Esophagus squamous epithelium (tissue), 4 donors: Measurements from ENCODE around the gene KRT31.
A peak's percentile ranks its signal among the peaks of the same experiment; 100 is the strongest.

ENCODE experiments used
- POLR2A ChIP-seq, 4 donors: fragments of 450-650 bp; IDR thresholded peaks; one replicate each; pipeline ENCODE4 v1.6.1; 2017; ENCODE audit warnings: antibody characterized with exemption in 4 of 4, mild to moderate bottlenecking in 4 of 4, moderate library complexity in 3 of 4
- TF ChIP-seq, protein P1 (sequence below), 6 experiments: fragments of 450-650 bp in 4 of 6; fragments of 200-600 bp in 2 of 6; sonication (generic) in 2 of 6; IDR thresholded peaks; one replicate each; pipeline ENCODE4 v1.5.1; 2016 to 2019; ENCODE audit warnings: antibody characterized with exemption in 6 of 6, mild to moderate bottlenecking in 4 of 6, moderate library complexity in 4 of 6

DNA sequence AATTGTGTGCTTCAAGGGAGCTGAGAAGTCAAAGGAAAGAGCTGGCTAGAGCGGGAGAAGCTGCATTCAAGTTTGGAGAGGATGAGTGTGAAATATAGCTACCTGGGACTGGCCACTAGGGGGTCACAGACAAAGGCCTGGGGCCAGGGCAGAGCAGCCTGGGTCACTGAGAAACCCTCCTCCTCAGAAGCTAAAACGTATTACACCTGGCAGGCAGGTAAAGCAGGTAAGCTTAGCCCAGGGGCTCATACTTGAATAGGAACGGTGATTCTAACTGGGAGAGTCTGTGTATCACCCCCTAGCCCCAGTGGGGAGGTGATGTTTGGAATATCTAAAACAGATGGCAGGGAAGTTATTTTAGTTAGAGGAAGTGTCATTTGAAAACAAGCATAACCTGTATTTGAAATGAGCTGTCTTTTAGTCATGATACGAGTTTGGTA lies 20.2 kb upstream of the KRT31 start:
- no peak for TF ChIP-seq POLR2A (IDR thresholded peaks at IDR 0.05)
- TF ChIP-seq, protein P1, sequence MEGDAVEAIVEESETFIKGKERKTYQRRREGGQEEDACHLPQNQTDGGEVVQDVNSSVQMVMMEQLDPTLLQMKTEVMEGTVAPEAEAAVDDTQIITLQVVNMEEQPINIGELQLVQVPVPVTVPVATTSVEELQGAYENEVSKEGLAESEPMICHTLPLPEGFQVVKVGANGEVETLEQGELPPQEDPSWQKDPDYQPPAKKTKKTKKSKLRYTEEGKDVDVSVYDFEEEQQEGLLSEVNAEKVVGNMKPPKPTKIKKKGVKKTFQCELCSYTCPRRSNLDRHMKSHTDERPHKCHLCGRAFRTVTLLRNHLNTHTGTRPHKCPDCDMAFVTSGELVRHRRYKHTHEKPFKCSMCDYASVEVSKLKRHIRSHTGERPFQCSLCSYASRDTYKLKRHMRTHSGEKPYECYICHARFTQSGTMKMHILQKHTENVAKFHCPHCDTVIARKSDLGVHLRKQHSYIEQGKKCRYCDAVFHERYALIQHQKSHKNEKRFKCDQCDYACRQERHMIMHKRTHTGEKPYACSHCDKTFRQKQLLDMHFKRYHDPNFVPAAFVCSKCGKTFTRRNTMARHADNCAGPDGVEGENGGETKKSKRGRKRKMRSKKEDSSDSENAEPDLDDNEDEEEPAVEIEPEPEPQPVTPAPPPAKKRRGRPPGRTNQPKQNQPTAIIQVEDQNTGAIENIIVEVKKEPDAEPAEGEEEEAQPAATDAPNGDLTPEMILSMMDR (IDR thresholded peaks at IDR 0.05), result peak in 5 of 6 experiments; percentile 14 to 74 (median 40)
